Gastroesophageal sphincter (tissue), 4 donors: ENCODE results near the gene SLC27A2. TPM values are rescaled to one million over a fixed set of nuclear protein-coding genes. Genes with fewer than 3 reads are reported as not detected.

ENCODE experiments used
- ATAC-seq: fragments of 150-250 bp; one replicate; pipeline ENCODE4 v1.9.1; 2016; ENCODE audit warnings: mild to moderate bottlenecking, moderate library complexity
- H3K27ac ChIP-seq, 4 donors: fragments of 200-600 bp; sonication (generic) in 3 of 4; 1 replicate in 3 of 4; 2 replicates in 1 of 4; pipeline ENCODE4 v1.5.1; 2016 to 2019
- H3K27me3 ChIP-seq: fragments of 200-600 bp; sonication (generic); one replicate; pipeline ENCODE4 v1.5.1; 2019
- H3K36me3 ChIP-seq, 2 donors: fragments of 200-600 bp; sonication (generic); one replicate each; pipeline ENCODE4 v1.5.1; 2019; ENCODE audit warnings: control low read depth in 1 of 2
- H3K4me1 ChIP-seq, 3 donors: fragments of 200-600 bp; sonication (generic); 1 replicate in 2 of 3; 2 replicates in 1 of 3; pipeline ENCODE4 v1.5.1; 2016 to 2019; ENCODE audit warnings: control low read depth in 2 of 3
- H3K4me3 ChIP-seq, 2 donors: fragments of 200-600 bp; sonication (generic); one replicate each; pipeline ENCODE4 v1.5.1; 2019; ENCODE audit warnings: mild to moderate bottlenecking in 1 of 2, moderate library complexity in 1 of 2
- H3K9me3 ChIP-seq, 3 donors: fragments of 200-600 bp; sonication (generic); one replicate each; pipeline ENCODE4 v1.5.1; 2017 to 2019; ENCODE audit warnings: control low read depth in 2 of 3
- EP300 ChIP-seq: sonication (generic); formaldehyde crosslinking; IDR thresholded peaks from one replicate; pipeline ENCODE4 v1.6.1; 2017; ENCODE audit warnings: antibody characterized with exemption, mild to moderate bottlenecking
- POLR2A ChIP-seq, 2 donors: fragments of 450-650 bp; IDR thresholded peaks; one replicate each; pipeline ENCODE4 v1.6.1; 2017; ENCODE audit warnings: antibody characterized with exemption in 2 of 2, mild to moderate bottlenecking in 2 of 2, moderate library complexity in 1 of 2
- POLR2AphosphoS5 ChIP-seq: sonication (generic); formaldehyde crosslinking; IDR thresholded peaks from one replicate; pipeline ENCODE4 v1.6.1; 2017; ENCODE audit warnings: antibody characterized with exemption
- WGBS, 2 donors: methylation state at CpG; one replicate each; pipeline ENCODE4 v1.1.5; 2018; ENCODE audit warnings: low coverage in 1 of 2; 5-methylcytosine and 5-hydroxymethylcytosine counted together
- total RNA-seq, 4 donors: library from RNA; depleted of rRNA; stranded (reverse); fragments of >200 nt; gene quantifications; one replicate each; pipeline ENCODE4 v1.1.0, GENCODE V29; 2016
- TF ChIP-seq, protein P1 (sequence below), 4 experiments: fragments of 200-600 bp in 2 of 4; fragments of 450-650 bp in 2 of 4; sonication (generic) in 1 of 4; IDR thresholded peaks; one replicate each; pipeline ENCODE4 v1.5.1; 2017 to 2019; ENCODE audit warnings: antibody characterized with exemption in 4 of 4, mild to moderate bottlenecking in 2 of 4, moderate library complexity in 2 of 4

SLC27A2 gene
- total RNA-seq, 4 donors from 2014 or later: 0.13 to 0.22 TPM; not detected in 2

DNA sequence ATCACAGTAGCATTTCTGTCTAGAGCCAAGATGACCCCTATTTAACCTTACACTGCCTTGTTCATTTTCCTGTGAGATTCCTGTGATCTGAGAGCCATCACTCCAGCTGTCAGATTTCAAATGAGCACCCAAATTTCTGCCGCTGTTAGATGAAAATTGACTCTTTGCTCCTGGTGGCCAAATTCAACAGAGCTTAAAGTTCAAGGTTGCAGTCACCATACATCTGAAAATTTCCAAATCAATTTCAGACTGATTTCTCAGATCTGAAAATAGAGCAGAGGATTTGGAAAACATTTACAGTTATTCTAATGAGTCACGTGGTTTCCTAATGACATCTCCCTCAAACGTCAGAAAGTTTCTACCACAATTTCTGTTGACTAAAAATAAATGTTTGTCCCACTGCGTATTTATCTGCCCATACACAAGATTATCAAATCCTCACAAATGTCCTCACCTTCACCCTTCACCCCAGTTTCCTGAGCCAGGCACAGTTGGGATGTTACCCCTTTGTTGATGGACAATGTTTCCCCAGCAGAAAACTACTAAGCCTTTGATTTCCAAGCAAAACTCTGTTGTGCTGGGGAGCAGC lies 67.1 kb downstream of the SLC27A2 start:
- TF ChIP-seq POLR2A (IDR thresholded peaks at IDR 0.05) (no peak), EP300 (no peak), POLR2AphosphoS5 (no peak)
- TF ChIP-seq, protein P1, sequence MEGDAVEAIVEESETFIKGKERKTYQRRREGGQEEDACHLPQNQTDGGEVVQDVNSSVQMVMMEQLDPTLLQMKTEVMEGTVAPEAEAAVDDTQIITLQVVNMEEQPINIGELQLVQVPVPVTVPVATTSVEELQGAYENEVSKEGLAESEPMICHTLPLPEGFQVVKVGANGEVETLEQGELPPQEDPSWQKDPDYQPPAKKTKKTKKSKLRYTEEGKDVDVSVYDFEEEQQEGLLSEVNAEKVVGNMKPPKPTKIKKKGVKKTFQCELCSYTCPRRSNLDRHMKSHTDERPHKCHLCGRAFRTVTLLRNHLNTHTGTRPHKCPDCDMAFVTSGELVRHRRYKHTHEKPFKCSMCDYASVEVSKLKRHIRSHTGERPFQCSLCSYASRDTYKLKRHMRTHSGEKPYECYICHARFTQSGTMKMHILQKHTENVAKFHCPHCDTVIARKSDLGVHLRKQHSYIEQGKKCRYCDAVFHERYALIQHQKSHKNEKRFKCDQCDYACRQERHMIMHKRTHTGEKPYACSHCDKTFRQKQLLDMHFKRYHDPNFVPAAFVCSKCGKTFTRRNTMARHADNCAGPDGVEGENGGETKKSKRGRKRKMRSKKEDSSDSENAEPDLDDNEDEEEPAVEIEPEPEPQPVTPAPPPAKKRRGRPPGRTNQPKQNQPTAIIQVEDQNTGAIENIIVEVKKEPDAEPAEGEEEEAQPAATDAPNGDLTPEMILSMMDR (IDR thresholded peaks at IDR 0.05): no peak
- Histone ChIP-seq H3K27ac (no peak overlapping the region), H3K36me3 (no peaks in the 10 kb centered on the region), H3K9me3 (no peaks in the 10 kb centered on the region), H3K4me1 (no peaks in the 10 kb centered on the region), H3K27me3 (peaks cover 12% of the 10 kb centered on the region), H3K4me3 (no peak overlapping the region)
- WGBS, 2 donors: 43 to 61% methylated on average over 4 of the region's 4 CpGs
- ATAC-seq: no peak

DNA sequence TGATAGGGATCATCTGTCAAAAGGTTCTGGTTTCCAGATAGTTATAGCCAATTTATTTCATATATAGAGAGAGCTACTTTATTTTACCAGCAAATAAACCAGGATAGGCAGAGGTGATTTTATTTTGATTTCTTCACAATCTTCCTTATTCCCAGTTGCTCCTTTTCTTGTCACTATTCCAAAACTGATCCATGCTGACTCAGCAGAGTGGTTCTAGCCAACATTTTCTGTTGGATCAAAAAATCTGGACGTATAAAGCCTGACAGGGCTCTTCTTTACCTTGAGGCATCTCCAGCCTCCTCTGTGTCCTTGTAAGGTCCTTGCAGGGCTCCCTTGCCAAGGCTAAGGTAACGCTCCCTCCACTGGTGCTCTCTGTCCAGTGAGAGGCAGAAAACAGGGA lies 67.7 kb downstream of the SLC27A2 start:
- H3K4me3 ChIP-seq: no peak overlapping the region
- H3K36me3 ChIP-seq: no peaks in the 10 kb centered on the region
- peaks cover 12% of the 10 kb centered on the region for H3K27me3 ChIP-seq
- H3K27ac ChIP-seq: no peak overlapping the region
- ATAC-seq: no peak
- TF ChIP-seq POLR2AphosphoS5: no peak
- no peaks in the 10 kb centered on the region for H3K4me1 ChIP-seq
- no peaks in the 10 kb centered on the region for H3K9me3 ChIP-seq
- 44 to 48% methylated on average over 1 to 2 of the region's 2 CpGs for WGBS, 2 donors

DNA sequence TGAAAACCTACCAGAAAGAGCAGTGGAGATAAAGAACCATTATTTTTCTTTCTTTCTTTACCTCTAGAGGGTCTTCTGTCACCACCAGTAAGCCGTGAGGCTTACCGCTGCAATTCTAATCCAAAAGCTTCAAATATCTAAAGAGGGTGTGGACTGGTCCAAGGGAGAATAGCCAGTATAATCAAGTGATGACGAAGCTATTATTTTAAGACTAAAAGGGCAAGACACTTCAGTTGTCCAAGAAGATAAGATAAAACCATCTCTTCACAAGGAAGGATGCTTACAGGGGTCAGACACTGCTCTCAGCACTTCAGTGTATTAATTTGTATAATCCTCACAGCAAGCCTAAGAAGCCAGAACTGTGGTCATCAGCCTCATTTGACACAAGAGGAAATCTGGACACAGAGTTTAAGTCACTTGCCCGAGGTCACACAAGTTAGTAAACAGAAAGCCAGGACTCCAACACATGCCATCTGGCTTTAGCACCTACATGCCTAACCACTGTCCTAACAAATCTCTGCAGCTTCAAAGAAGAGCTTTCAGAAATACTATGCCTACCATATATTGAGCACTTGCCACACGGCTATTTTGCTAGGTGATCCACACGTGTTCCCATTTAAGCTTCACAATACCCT lies 68.9 kb downstream of the SLC27A2 start:
- peaks cover 12% of the 10 kb centered on the region for H3K27me3 ChIP-seq
- no peaks in the 10 kb centered on the region for H3K36me3 ChIP-seq
- no peak overlapping the region for H3K27ac ChIP-seq
- no peaks in the 10 kb centered on the region for H3K9me3 ChIP-seq
- 58 to 74% methylated on average over 4 to 6 of the region's 6 CpGs for WGBS, 2 donors
- TF ChIP-seq POLR2AphosphoS5 (no peak), EP300 (no peak), POLR2A (IDR thresholded peaks at IDR 0.05) (no peak)
- TF ChIP-seq, protein P1 (IDR thresholded peaks at IDR 0.05): no peak
- no peak for ATAC-seq
- H3K4me3 ChIP-seq: no peak overlapping the region
- no peaks in the 10 kb centered on the region for H3K4me1 ChIP-seq

DNA sequence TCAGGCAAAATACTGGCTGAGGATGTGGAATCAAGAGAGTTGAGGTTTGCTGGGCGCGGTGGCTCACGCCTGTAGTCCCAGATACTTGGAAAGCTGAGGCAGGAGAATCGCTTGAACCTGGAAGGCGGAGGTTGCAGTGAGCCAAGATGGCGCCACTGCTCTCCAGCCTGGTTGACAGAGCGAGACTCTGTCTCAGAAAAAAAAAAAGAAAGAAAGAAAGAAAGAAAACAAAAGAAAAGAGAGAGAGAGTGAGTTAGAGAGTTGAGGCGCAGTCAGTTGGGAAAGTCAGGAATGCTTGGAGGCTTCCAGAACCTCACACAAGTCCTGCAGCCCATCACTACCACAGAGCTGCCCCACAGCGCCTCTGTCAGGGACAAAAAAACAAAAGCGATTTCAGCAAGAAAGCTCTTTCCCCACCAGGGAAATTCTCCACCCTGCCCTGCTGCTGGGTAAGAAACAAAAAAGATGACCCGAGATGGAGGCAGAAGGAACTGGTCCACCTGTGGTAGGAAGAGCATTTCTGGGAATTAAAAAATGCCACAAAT lies 69.7 kb downstream of the SLC27A2 start:
- H3K4me1 ChIP-seq: no peaks in the 10 kb centered on the region
- TF ChIP-seq POLR2AphosphoS5 (no peak), EP300 (no peak), POLR2A (IDR thresholded peaks at IDR 0.05) (no peak)
- TF ChIP-seq, protein P1 (IDR thresholded peaks at IDR 0.05): no peak
- ATAC-seq: no peak
- H3K9me3 ChIP-seq: no peaks in the 10 kb centered on the region
- H3K4me3 ChIP-seq: no peak overlapping the region
- H3K27ac ChIP-seq: no peak overlapping the region
- H3K27me3 ChIP-seq: peaks cover 12% of the 10 kb centered on the region
- no peaks in the 10 kb centered on the region for H3K36me3 ChIP-seq
- WGBS, 2 donors: 46 to 84% methylated on average over 2 to 6 of the region's 11 CpGs

DNA sequence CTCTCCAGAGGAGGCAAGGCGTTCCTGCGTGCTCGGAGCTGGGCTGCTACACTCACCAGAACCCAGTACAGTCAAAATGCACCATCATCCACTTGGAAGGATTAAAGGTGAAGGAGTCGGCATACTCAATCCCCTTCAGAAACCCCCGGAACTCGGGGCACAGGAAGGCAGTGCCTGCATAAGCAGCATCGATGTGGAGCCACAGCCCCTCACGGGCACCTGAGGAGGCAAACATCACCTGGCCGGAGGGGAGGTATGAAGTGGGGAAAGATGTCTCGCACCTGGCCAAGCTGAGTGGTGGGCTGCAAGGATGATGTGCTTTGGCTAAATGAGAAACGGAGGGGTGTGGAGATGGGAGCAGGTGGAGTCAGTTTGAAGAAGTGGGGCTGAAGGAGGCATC lies 70.6 kb downstream of the SLC27A2 start:
- Histone ChIP-seq H3K36me3 (no peaks in the 10 kb centered on the region), H3K27me3 (peaks cover 12% of the 10 kb centered on the region), H3K4me1 (no peaks in the 10 kb centered on the region), H3K9me3 (no peaks in the 10 kb centered on the region), H3K27ac (no peak overlapping the region), H3K4me3 (no peak overlapping the region)
- 81 to 90% methylated on average over 3 to 5 of the region's 11 CpGs for WGBS, 2 donors
- TF ChIP-seq POLR2A (IDR thresholded peaks at IDR 0.05): no peak
- no peak for TF ChIP-seq EP300
- TF ChIP-seq, protein P1 (IDR thresholded peaks at IDR 0.05): no peak
- no peak for TF ChIP-seq POLR2AphosphoS5
- no peak for ATAC-seq
